CD14-positive monocyte (primary cell): ENCODE data around the gene IGFBP6. TPM values are rescaled to one million over a fixed set of nuclear protein-coding genes. Genes with fewer than 3 reads are reported as not detected.

Experiments
- DNase-seq, 3 donors: peaks; one replicate each; pipeline ENCODE4 v3.0.0-alpha.2; 2011 to 2022
- H2AFZ ChIP-seq: 2 replicates; pipeline ENCODE4 v1.6.0; 2012; ENCODE audit warnings: mild to moderate bottlenecking, low read depth, low read length, inconsistent platforms; ENCODE audit not compliant: insufficient read depth, poor library complexity, severe bottlenecking
- H3K27ac ChIP-seq, 2 donors: 1 replicate in 1 of 2; 2 replicates in 1 of 2; pipeline ENCODE4 v1.5.1; 2012 to 2013; ENCODE audit warnings: low read length in 2 of 2, control low read depth in 1 of 2, inconsistent platforms in 1 of 2, low read depth in 1 of 2, mild to moderate bottlenecking in 1 of 2
- H3K27me3 ChIP-seq, 2 donors: one replicate each; pipeline versions ENCODE4 v1.6.0 to v1.6.1; 2011 to 2013; ENCODE audit warnings: low read length in 2 of 2; ENCODE audit not compliant: control insufficient read depth in 2 of 2, insufficient read depth in 2 of 2
- H3K36me3 ChIP-seq, 2 donors: replicated peaks in 1 of 2; 1 replicate in 1 of 2; 2 replicates in 1 of 2; pipeline versions ENCODE4 v1.5.1 to v1.6.1; 2012 to 2013; ENCODE audit warnings: low read length in 2 of 2, control low read depth in 1 of 2, inconsistent platforms in 1 of 2, mild to moderate bottlenecking in 1 of 2; ENCODE audit not compliant: insufficient read depth in 2 of 2, control insufficient read depth in 1 of 2
- H3K4me1 ChIP-seq, 2 donors: 1 replicate in 1 of 2; 2 replicates in 1 of 2; pipeline versions ENCODE4 v1.5.1 to v1.6.1; 2012 to 2013; ENCODE audit warnings: low read length in 2 of 2, control low read depth in 1 of 2, inconsistent platforms in 1 of 2, mild to moderate bottlenecking in 1 of 2, moderate library complexity in 1 of 2; ENCODE audit not compliant: insufficient read depth in 2 of 2, control insufficient read depth in 1 of 2
- H3K4me2 ChIP-seq: replicated peaks from 2 replicates; pipeline ENCODE3; 2012; ENCODE audit warnings: low read length, moderate library complexity, mild to moderate bottlenecking; ENCODE audit not compliant: poor library complexity, severe bottlenecking; ENCODE audit errors: extremely low read depth
- H3K4me3 ChIP-seq, 3 experiments: fragments of 200-600 bp in 1 of 3; sonication (generic) in 1 of 3; replicated peaks in 1 of 3; 1 replicate in 2 of 3; 2 replicates in 1 of 3; pipeline ENCODE4 v1.5.1; 2011 to 2013; ENCODE audit warnings: low read length in 3 of 3, mild to moderate bottlenecking in 3 of 3, control low read depth in 2 of 3, low read depth in 2 of 3, inconsistent platforms in 1 of 3, moderate library complexity in 1 of 3
- H3K79me2 ChIP-seq: 2 replicates; pipeline ENCODE4 v1.6.0; 2012; ENCODE audit warnings: mild to moderate bottlenecking, control low read depth, inconsistent platforms, low read length, moderate library complexity; ENCODE audit not compliant: insufficient read depth
- H3K9ac ChIP-seq: 2 replicates; pipeline ENCODE4 v1.6.0; 2017; ENCODE audit warnings: low read length, mild to moderate bottlenecking; ENCODE audit not compliant: insufficient read depth, poor library complexity, severe bottlenecking
- H3K9me3 ChIP-seq, 2 donors: replicated peaks in 1 of 2; 1 replicate in 1 of 2; 2 replicates in 1 of 2; pipeline versions ENCODE4 v1.5.1 to v1.6.1; 2012 to 2013; ENCODE audit warnings: low read length in 2 of 2, control low read depth in 1 of 2; ENCODE audit not compliant: control insufficient read depth in 1 of 2, insufficient read depth in 1 of 2
- H4K20me1 ChIP-seq: 2 replicates; pipeline ENCODE4 v1.6.0; 2012; ENCODE audit warnings: mild to moderate bottlenecking, low read length, control low read depth, moderate library complexity; ENCODE audit not compliant: insufficient read depth
- H3K27ac Mint-ChIP-seq, 7 donors: one replicate each; pipeline ENCODE4 v1.8.0; 2020; ENCODE audit warnings: mild to moderate bottlenecking in 7 of 7, mixed read lengths in 7 of 7, moderate library complexity in 6 of 7, inconsistent platforms in 2 of 7
- H3K27me3 Mint-ChIP-seq, 3 donors: one replicate each; pipeline ENCODE4 v1.8.0; 2021 to 2022; ENCODE audit warnings: low read depth in 3 of 3, mild to moderate bottlenecking in 3 of 3, mixed read lengths in 3 of 3, moderate library complexity in 3 of 3, inconsistent platforms in 1 of 3
- H3K36me3 Mint-ChIP-seq, 2 donors: one replicate each; pipeline ENCODE4 v1.8.0; 2020; ENCODE audit warnings: mixed read lengths in 2 of 2, inconsistent platforms in 1 of 2, mild to moderate bottlenecking in 1 of 2
- H3K4me1 Mint-ChIP-seq: one replicate; pipeline ENCODE4 v1.8.0; 2020; ENCODE audit warnings: mild to moderate bottlenecking, mixed read lengths
- H3K4me3 Mint-ChIP-seq, 2 donors: one replicate each; pipeline ENCODE4 v1.8.0; 2020; ENCODE audit warnings: mild to moderate bottlenecking in 2 of 2, mixed read lengths in 2 of 2, moderate library complexity in 1 of 2
- H3K9me3 Mint-ChIP-seq, 7 donors: one replicate each; pipeline ENCODE4 v1.8.0; 2020 to 2022; ENCODE audit warnings: mixed read lengths in 7 of 7, mild to moderate bottlenecking in 6 of 7, moderate library complexity in 6 of 7, inconsistent platforms in 2 of 7
- WGBS: methylation state at CpG from one replicate; pipeline ENCODE4 v1.1.5; 2013; ENCODE audit warnings: missing lambda C conversion rate; ENCODE audit not compliant: insufficient coverage; 5-methylcytosine and 5-hydroxymethylcytosine counted together
- intact Hi-C, 2 donors: fragments of 100-400 bp; cut with micrococcal nuclease; formaldehyde crosslinking; loops; one replicate each; pipeline versions ENCODE4 v1.15.0 to v1.15.1; 2023
- polyA plus RNA-seq, 3 donors: library from polyadenylated mRNA; depleted of rRNA in 1 of 3; unstranded in 2 of 3; stranded (reverse) in 1 of 3; fragments of 300-500 nt in 2 of 3; fragments of >200 nt in 1 of 3; fragmentation: Illumina TruSeq in 2 of 3; gene quantifications; 1 replicate in 2 of 3; 2 replicates in 1 of 3; pipeline ENCODE4 v1.2.3, GENCODE V29; 2012 to 2021
- TF ChIP-seq, protein P1 (sequence below): fragments of 200-600 bp; IDR thresholded peaks from one replicate; pipeline ENCODE4 v1.8.0; 2022; ENCODE audit warnings: antibody characterized with exemption, mild to moderate bottlenecking

The IGFBP6 gene
- polyA plus RNA-seq, 3 donors = 0.20 TPM; not detected in 2

DNA sequence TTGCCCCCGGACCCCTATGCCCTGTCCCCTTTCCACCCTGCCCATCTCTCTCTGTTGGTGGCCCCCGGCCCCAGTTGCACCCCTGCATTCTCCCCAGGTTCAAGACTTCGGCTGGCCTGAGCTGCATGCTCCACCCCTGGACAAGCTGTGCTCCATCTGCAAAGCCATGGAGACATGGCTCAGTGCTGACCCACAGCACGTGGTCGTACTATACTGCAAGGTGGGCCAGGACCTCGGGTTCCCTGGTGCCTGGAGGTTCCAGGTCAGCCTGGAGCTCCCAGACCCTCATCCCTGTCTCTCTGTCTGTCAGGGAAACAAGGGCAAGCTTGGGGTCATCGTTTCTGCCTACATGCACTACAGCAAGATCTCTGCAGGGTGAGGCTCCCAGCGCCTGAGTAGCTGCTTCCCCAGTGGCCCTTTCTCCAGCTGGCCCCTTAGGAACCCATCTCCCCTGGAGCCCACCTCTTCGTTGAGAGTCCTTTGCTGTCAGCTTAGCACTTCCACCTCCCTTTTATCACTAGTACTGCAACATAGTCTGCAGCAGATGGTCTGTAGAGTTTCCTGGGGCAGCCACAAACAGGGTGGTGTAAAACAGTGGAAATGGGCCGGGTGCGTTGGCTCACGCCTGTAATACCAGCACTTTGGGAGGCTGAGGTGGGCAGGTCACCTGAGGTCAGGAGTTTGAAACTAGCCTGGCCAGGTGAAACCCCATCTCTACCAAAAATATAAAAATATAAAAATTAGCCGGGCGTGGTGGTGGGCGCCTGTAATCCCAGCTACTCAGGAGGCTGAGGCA lies 41.8 kb upstream of the IGFBP6 start:
- H3K36me3 Mint-ChIP-seq = no peaks in the 10 kb centered on the region
- no peaks in the 10 kb centered on the region for H3K9me3 Mint-ChIP-seq
- no peaks in the 10 kb centered on the region for H3K79me2 ChIP-seq
- H3K4me1 Mint-ChIP-seq = peaks cover 12% of the 10 kb centered on the region
- no peak overlapping the region for H3K4me3 ChIP-seq
- no peak overlapping the region for H3K27ac ChIP-seq
- no peak overlapping the region for H3K4me2 ChIP-seq
- no peak overlapping the region for H3K9ac ChIP-seq
- H3K4me3 Mint-ChIP-seq = no peak overlapping the region
- H2AFZ ChIP-seq = no peak overlapping the region
- no peaks in the 10 kb centered on the region for H4K20me1 ChIP-seq
- no peak overlapping the region for H3K27ac Mint-ChIP-seq
- intact Hi-C loops = no loop called here
- 89% methylated on average over 8 of the region's 15 CpGs for WGBS
- H3K27me3 ChIP-seq = no peaks in the 10 kb centered on the region
- TF ChIP-seq, protein P1, sequence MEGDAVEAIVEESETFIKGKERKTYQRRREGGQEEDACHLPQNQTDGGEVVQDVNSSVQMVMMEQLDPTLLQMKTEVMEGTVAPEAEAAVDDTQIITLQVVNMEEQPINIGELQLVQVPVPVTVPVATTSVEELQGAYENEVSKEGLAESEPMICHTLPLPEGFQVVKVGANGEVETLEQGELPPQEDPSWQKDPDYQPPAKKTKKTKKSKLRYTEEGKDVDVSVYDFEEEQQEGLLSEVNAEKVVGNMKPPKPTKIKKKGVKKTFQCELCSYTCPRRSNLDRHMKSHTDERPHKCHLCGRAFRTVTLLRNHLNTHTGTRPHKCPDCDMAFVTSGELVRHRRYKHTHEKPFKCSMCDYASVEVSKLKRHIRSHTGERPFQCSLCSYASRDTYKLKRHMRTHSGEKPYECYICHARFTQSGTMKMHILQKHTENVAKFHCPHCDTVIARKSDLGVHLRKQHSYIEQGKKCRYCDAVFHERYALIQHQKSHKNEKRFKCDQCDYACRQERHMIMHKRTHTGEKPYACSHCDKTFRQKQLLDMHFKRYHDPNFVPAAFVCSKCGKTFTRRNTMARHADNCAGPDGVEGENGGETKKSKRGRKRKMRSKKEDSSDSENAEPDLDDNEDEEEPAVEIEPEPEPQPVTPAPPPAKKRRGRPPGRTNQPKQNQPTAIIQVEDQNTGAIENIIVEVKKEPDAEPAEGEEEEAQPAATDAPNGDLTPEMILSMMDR = no peak
- H3K4me1 ChIP-seq = peaks cover 7 to 14% of the 10 kb centered on the region in 2 donors
- no peaks in the 10 kb centered on the region for H3K9me3 ChIP-seq
- peaks cover 0 to 15% (median 13%) of the 10 kb centered on the region in 3 donors for H3K27me3 Mint-ChIP-seq
- no peak for DNase-seq
- H3K36me3 ChIP-seq = no peaks in the 10 kb centered on the region

DNA sequence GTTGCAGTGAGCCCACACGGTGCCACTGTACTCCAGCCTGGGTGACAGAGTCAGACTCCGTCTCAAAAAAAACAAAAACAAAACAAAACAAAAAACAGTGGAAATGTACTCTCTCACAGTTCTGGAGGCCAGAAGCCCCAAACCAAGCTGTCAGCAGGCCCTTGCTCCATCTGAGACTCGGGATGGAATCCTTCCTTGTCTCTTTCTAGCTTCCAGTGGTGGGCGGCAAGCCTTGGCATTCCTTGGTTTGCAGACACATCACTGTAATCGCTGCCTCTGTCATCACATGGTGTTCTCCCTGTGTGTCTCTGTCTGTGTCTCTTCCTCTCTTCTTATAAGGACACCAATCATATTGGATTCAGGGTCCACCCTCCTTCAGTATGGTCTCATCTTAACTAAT lies 41.2 kb upstream of the IGFBP6 start:
- no peak overlapping the region for H3K9ac ChIP-seq
- no peak overlapping the region for H3K4me3 Mint-ChIP-seq
- peaks cover 0 to 18% (median 15%) of the 10 kb centered on the region in 3 donors for H3K27me3 Mint-ChIP-seq
- H3K79me2 ChIP-seq = no peaks in the 10 kb centered on the region
- H3K27ac Mint-ChIP-seq = no peak overlapping the region
- no peaks in the 10 kb centered on the region for H3K36me3 ChIP-seq
- TF ChIP-seq, protein P1 = no peak
- peaks cover 10% of the 10 kb centered on the region for H3K4me1 Mint-ChIP-seq
- H3K4me2 ChIP-seq = no peak overlapping the region
- no peak for DNase-seq
- intact Hi-C loops = no loop called here
- H2AFZ ChIP-seq = no peak overlapping the region
- H3K27me3 ChIP-seq = no peaks in the 10 kb centered on the region
- 88% methylated on average over 3 of the region's 5 CpGs for WGBS
- no peak overlapping the region for H3K27ac ChIP-seq
- no peaks in the 10 kb centered on the region for H3K36me3 Mint-ChIP-seq
- H3K4me1 ChIP-seq = peaks cover 7 to 14% of the 10 kb centered on the region in 2 donors
- no peak overlapping the region for H3K4me3 ChIP-seq
- H3K9me3 ChIP-seq = no peaks in the 10 kb centered on the region
- no peaks in the 10 kb centered on the region for H3K9me3 Mint-ChIP-seq
- H4K20me1 ChIP-seq = no peaks in the 10 kb centered on the region
